Measurements from ENCODE around the gene CCDC197.

GRCh38 chr14:94008234-94008633, 11.1 kb downstream of the CCDC197 start:
- TF ChIP-seq TCF7 (IDR thresholded peaks at IDR 0.05; ENCODE audit: borderline replicate concordance), result no peak
- no peak for TF ChIP-seq ARID2 (IDR thresholded peaks at IDR 0.05)
- no peak for TF ChIP-seq ETS1 (conservative IDR thresholded peaks at IDR 0.05; ENCODE audit: control insufficient read depth, low read depth, low read length)
- TF ChIP-seq EP300 (IDR thresholded peaks at IDR 0.05; ENCODE audit: low read length), result no peak
- TF ChIP-seq RBM15 (IDR thresholded peaks at IDR 0.05; ENCODE audit: insufficient read depth, low read length), result no peak
